ENCODE measurements around the gene ROR1.

DNA sequence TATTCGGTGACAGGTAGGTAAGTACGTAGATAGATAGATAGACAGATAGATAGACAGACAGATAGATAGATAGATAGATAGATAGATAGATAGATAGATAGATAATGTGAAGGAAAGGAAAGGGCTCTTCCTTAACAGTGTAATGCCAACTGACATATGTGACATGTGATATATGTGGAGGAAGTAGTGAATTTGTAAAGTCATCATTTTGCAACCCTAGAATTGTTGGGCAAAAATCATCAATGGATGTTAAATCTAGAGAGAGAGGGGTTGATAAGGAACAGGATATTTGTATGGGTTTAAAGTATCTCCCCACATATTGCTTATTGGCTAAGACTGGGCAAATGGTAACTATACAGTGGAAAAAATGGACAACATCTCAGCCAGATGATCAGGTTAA is 166.6 kb downstream of the ROR1 start:
- TF ChIP-seq, protein P1, sequence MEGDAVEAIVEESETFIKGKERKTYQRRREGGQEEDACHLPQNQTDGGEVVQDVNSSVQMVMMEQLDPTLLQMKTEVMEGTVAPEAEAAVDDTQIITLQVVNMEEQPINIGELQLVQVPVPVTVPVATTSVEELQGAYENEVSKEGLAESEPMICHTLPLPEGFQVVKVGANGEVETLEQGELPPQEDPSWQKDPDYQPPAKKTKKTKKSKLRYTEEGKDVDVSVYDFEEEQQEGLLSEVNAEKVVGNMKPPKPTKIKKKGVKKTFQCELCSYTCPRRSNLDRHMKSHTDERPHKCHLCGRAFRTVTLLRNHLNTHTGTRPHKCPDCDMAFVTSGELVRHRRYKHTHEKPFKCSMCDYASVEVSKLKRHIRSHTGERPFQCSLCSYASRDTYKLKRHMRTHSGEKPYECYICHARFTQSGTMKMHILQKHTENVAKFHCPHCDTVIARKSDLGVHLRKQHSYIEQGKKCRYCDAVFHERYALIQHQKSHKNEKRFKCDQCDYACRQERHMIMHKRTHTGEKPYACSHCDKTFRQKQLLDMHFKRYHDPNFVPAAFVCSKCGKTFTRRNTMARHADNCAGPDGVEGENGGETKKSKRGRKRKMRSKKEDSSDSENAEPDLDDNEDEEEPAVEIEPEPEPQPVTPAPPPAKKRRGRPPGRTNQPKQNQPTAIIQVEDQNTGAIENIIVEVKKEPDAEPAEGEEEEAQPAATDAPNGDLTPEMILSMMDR (IDR thresholded peaks at IDR 0.05), result no peak
- TF ChIP-seq, protein P2, sequence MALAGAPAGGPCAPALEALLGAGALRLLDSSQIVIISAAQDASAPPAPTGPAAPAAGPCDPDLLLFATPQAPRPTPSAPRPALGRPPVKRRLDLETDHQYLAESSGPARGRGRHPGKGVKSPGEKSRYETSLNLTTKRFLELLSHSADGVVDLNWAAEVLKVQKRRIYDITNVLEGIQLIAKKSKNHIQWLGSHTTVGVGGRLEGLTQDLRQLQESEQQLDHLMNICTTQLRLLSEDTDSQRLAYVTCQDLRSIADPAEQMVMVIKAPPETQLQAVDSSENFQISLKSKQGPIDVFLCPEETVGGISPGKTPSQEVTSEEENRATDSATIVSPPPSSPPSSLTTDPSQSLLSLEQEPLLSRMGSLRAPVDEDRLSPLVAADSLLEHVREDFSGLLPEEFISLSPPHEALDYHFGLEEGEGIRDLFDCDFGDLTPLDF (CRISPR knock-in tag; IDR thresholded peaks at IDR 0.05), result no peak
- no peak for TF ChIP-seq NFYB (CRISPR knock-in tag; conservative IDR thresholded peaks at IDR 0.05; ENCODE audit: low read depth)
